GM19193 (cell line): Measurements from ENCODE around the gene SCRN2.

Experiments
- POLR2A ChIP-seq: IDR thresholded peaks from 4 replicates; pipeline ENCODE4 v1.6.1; 2011; ENCODE audit not compliant: insufficient read depth, insufficient read length; ENCODE audit errors: extremely low read depth

Gene SCRN2

DNA sequence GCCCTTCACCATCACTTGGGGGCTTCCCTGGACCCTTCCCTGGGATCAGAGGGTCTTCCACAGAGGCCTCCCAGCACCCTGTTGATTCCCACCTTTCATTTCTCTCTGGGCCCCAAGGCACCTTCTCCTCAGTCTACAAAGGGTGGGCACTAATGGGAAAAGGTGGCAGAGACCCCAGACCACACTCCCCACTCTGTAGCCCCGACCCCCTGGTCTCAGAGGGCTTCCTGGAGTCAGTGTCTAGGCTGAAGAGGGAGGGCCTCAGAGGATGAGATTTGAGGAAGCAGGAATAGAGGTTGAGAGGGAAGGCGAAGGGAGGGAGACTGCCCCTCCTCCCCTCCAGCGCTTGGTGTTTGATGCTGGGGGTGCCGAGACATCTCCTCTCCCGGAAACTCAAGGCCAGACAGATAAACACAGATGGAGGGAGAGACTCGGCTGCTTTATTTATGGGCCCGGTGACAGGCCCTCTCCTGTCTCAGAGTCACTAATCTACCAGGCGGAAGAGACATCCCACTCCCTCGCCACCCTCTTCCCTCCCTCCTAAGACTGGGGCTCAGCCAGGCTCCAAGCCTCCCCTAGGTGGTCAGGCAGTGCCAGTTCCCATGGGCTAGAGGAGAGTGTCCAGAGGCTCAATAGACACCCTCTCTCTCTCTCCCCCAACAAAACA lies 36.4 kb upstream of the SCRN2 start:
- TF ChIP-seq POLR2A: no peak

DNA sequence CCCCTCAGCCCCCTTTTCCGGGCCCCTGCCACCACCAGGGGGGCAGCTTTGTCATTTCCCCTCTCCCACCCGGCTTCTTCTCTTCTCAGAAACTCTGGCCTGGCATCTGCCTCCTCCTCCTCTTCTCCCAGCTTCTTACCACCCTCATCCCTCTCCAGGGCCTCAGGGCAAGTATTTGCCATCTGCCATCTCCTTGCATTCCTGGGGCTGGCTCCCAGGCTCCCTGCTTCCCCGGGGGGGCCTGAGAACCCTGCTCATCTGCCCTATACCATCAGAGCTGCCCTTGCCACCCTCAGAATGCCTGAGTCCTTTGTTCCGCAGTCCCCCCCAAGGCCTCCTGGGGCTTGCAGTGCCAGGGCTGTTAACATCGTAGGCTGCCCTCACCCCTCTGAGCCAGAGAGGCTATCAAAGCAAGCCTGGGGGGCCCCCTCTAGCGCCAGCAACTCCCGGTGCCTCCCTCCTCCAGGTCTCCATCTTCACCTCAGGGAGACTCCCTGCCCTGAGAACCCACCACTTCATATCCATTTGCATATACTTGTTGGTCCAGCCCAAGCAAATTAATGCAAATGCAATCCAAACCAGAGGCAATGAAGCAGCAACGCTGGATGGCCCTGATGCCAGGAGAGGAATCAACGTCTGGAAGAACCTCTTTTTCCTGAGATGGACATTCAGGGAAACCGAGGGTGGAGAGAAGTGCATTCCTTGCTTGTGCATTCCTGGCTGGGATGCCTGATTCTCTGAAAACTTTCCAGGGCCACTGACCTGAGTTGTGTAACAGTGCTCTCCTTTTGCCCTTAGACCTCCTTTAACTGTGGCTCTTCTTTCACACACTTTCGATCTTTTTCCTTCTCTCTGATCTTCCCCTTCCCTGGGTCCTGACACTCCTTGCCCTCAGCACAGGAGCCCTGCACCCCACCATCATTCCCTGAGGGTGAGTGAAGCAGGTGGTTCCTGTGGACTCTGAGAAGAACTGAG lies 34.2 kb upstream of the SCRN2 start:
- no peak for TF ChIP-seq POLR2A

- no peak for TF ChIP-seq POLR2A
Measured at GRCh38 chr17:47873200-47874090, 32.4 kb upstream of the SCRN2 start.

DNA sequence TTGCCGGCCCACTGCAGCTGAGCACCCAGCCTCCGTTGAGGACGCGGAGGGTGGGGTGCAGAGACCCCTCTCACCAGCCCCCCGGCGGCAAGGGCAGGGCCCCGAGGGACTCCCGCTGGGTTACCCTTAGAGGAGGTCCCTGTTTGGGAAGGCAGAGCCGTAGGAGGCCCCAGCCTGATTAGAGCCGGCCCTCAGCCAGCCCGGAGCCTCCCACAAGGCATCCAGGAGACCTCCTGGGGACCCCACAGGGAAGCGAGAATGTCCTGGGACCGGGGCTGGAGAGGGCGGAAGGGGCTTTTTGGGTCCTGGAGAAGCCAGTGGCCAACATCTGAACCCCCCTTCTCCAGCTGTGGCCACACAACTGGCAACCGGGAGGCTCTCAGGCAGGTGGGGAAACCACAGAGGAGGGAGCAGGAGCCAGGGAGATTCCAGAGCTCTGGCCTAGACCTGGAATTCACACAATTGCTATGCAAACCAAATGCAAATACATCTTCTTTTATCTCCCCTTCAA lies 31.6 kb upstream of the SCRN2 start:
- no peak for TF ChIP-seq POLR2A

DNA sequence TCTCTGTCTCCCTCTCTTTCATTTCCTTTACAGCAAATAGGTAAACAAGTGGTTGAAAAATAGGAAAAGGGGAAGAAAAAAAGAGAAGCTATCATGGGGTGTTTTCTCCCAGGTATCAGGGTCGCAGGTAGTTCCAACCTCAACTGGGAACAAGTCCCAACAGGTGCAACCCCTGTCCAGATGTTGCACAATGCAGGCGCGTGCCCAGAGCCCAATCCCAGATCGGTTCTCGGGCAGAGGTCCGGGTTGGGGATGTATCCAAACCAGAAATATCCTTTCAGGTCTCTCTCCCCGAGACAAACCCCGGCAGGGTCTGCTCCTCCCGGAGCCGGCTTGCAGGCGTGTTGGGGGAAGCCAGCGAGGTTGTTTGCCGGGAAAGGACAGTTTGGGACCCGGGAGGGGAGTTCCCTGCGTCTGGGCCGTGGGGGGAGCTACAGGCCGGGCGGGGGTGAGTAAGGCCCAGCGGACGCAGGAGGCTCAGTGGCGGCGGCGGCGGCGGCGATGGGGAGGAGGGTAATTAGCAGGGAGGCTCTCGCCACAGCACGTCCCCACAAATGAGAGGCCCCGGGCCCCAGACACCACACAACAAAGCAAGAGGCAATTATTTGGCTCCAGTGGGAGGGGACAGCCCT lies 31.1 kb upstream of the SCRN2 start:
- TF ChIP-seq POLR2A: no peak

- TF ChIP-seq POLR2A: no peak
Measured at GRCh38 chr17:47871048-47871447, 30.0 kb upstream of the SCRN2 start.

- TF ChIP-seq POLR2A: no peak
Measured at GRCh38 chr17:47870056-47870455, 29.0 kb upstream of the SCRN2 start.

DNA sequence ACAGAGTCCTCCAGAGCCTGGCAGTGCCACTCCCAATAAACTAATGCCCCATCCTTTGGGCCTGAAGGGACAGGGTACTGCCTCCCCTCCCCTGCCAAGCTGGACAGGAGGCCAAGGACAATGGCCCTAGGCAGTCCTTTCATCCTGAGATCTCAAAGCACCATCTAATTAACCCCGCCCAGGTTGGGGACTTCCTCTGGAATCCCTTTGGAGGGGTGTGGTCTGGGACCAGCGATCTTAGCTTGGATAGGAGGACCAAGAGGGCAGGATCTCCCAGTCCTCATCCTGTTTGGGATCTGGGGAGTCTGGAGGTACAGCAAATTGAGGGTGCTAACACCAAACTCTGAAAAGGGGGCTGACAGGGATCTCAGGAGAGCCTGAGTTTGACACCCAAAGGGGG lies 28.0 kb upstream of the SCRN2 start:
- no peak for TF ChIP-seq POLR2A

DNA sequence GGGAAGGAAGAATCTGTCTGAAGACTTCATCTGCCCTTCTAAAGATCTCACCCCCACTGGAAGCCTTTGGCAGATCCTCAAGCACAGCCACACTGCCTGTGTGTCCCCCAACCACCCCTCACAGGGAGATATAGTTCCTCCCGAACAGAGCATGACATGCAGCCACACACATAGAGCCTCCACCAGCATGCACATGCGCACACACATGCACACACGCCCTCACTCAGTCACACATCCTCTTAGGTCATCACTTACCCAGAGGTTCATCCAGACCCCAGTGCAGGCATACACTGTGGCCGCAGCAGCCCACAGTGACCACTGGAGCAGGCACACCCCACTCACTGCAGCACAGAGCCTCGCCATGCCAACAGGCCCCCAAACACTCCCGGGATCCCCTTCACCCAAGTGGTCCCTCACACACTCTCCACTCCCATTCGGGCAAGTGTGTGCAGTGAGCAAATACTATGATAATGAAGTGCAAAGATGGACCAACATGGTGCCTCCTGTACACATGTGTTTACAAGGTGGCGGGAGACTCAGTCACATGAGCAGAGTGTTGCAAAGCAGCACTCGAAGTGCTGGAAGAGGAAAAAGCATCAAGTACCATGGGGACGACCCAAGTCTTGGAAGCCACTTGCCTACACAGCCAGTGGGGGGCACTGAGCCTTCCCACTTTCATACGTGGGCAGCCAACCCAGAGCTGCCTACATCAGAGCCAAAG lies 26.9 kb upstream of the SCRN2 start:
- TF ChIP-seq POLR2A: no peak

DNA sequence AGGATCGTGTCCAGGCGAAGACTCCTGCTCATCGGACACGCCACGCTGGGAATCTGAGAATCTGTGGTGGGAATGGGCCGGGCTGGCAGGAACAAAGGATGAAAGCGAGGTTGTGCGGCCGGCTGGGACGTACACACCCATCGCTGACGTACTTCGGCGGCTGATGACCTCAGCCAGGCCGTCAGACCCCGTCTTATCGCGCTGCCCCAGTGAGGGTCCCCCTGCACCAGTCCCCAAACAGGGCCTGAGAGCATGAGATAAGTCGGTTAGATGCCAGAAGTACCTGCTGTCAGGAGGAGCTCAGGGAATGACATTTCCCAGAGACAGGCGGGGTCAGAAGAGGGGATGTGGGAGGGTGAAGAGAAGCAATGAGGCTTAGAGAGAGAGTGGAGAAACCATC lies 25.9 kb upstream of the SCRN2 start:
- no peak for TF ChIP-seq POLR2A

DNA sequence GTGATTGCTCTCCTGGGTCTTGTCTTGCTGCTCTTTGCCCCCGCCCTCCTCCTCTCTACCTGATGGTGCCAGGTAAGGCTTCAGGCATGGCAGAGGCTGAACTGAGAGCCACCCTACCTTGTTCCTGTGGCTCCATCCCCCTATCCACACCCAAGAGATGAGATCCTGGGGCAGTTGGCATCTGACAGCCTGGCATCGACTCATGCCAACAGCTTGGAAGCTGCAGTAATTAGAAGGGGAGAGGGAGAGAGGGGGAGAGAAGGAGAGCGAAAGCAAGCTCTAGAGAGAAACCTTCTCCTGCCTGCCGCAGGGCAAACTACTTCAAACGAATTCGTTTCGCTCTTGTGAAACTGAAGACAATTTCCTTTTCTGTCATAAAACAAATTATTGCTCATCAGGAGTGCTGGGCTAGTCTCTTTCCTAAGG lies 23.7 kb upstream of the SCRN2 start:
- no peak for TF ChIP-seq POLR2A

DNA sequence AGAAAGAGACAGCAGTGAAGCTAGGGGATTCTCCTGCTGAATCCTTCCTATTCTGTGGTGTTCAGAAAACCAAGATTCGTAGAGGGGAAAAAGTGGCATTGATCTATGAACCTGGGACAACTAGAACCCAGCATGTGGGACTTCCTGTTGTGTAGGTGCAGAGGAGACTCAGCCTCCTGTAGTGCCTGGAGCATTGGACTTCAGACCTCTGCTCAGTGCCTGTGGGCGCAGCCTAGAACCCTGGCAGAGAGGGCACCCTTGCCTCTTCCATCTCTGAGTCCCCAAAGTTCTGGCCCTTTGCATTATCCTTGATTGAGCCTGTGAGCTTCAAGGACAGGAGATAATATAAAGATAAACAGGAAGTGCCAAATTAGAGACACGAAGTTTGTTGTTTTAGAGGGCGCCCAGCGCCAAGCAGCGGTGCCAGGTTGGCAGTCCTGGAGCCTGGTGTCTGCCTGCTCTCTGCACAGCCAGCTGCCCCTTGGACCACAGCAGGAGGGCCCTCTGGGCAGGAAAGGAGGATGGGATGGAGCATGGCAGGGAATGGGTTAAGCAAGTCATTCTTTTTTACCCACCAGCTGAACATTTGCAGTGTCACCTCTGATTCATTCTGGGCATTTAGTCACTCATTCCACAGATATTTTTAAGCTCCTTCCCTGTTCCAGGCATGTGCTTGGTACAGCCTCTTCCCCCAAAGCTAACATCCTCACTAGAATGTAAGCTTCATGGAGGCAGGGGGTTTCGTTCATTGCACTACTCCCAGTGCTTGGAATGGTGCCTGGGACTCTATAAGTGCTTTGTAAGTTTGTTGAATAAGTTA lies 21.8 kb upstream of the SCRN2 start:
- TF ChIP-seq POLR2A: no peak

DNA sequence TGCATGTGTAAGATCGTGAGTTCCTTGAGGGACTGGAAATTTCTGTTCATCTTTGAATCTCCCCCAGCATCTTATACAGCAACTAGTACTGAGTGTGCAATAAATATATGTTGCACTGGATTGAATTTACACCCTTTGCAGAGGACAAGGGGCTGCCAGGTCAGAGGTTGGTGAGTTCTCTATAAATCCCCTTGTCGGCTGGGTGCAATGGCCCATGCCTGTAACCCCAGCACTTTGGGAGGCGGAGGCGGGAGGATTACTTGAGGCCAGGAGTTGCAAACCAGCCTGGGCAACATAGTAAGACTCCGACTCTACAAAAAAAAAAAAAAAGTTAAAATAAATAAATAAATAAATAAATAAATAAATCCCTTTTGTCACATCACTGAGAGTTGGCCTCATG lies 19.3 kb upstream of the SCRN2 start:
- no peak for TF ChIP-seq POLR2A
